ENCODE data around the gene AURKAIP1. TPM values are rescaled to one million over a fixed set of nuclear protein-coding genes. Genes with fewer than 3 reads are reported as not detected.

The AURKAIP1 gene
- polyA plus RNA-seq, 1 donor from 2014 or later, result 104 TPM

- Histone ChIP-seq H2AFZ (ENCODE audit: low read depth, low read length) (no peak overlapping the region), H3K9ac (ENCODE audit: low read length) (no peak overlapping the region), H3K9me3 (ENCODE audit: low read length) (no peaks in the 10 kb centered on the region), H4K20me1 (ENCODE audit: insufficient read depth) (no peaks in the 10 kb centered on the region), H3K27ac (ENCODE audit: low read length) (no peak overlapping the region), H3K79me2 (replicated peaks; ENCODE audit: insufficient read depth, low read length) (no peaks in the 10 kb centered on the region), H3K9me2 (ENCODE audit: insufficient read depth, low read length) (no peaks in the 10 kb centered on the region), H3F3A (ENCODE audit: insufficient read depth, low read length, poor library complexity, severe bottlenecking) (no peaks in the 10 kb centered on the region), H3K4me2 (ENCODE audit: low read length) (no peak overlapping the region), H3K36me3 (ENCODE audit: insufficient read depth, low read length) (no peaks in the 10 kb centered on the region), H3K4me3 (ENCODE audit: low read length) (no peak overlapping the region), H3K27me3 (ENCODE audit: insufficient read depth, low read depth, low read length) (no peaks in the 10 kb centered on the region)
- TF ChIP-seq CTCF (IDR thresholded peaks at IDR 0.05; ENCODE audit: poor library complexity, severe bottlenecking) (no peak), TAF1 (IDR thresholded peaks at IDR 0.05; ENCODE audit: low read depth) (no peak), RAD21 (conservative IDR thresholded peaks at IDR 0.05) (no peak), POLR2AphosphoS5 (IDR thresholded peaks at IDR 0.05) (no peak), EP300 (conservative IDR thresholded peaks at IDR 0.05; ENCODE audit: poor library complexity, severe bottlenecking) (no peak), EZH2 (IDR thresholded peaks at IDR 0.05; ENCODE audit: borderline replicate concordance, insufficient read depth, low read length, poor library complexity, severe bottlenecking) (no peak), MXI1 (conservative IDR thresholded peaks at IDR 0.05; ENCODE audit: poor library complexity, severe bottlenecking) (no peak), SMC3 (conservative IDR thresholded peaks at IDR 0.05; ENCODE audit: poor library complexity) (no peak)
- TF ChIP-seq, protein P1, sequence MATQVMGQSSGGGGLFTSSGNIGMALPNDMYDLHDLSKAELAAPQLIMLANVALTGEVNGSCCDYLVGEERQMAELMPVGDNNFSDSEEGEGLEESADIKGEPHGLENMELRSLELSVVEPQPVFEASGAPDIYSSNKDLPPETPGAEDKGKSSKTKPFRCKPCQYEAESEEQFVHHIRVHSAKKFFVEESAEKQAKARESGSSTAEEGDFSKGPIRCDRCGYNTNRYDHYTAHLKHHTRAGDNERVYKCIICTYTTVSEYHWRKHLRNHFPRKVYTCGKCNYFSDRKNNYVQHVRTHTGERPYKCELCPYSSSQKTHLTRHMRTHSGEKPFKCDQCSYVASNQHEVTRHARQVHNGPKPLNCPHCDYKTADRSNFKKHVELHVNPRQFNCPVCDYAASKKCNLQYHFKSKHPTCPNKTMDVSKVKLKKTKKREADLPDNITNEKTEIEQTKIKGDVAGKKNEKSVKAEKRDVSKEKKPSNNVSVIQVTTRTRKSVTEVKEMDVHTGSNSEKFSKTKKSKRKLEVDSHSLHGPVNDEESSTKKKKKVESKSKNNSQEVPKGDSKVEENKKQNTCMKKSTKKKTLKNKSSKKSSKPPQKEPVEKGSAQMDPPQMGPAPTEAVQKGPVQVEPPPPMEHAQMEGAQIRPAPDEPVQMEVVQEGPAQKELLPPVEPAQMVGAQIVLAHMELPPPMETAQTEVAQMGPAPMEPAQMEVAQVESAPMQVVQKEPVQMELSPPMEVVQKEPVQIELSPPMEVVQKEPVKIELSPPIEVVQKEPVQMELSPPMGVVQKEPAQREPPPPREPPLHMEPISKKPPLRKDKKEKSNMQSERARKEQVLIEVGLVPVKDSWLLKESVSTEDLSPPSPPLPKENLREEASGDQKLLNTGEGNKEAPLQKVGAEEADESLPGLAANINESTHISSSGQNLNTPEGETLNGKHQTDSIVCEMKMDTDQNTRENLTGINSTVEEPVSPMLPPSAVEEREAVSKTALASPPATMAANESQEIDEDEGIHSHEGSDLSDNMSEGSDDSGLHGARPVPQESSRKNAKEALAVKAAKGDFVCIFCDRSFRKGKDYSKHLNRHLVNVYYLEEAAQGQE (IDR thresholded peaks at IDR 0.05; ENCODE audit: borderline replicate concordance), result no peak
These were observed 34.8 kb downstream of the AURKAIP1 start for GRCh38 chr1:1340185-1340584.

GRCh38 chr1:1338278-1338677 is 36.7 kb downstream of the AURKAIP1 start:
- no peaks in the 10 kb centered on the region for H3K27me3 ChIP-seq (ENCODE audit: insufficient read depth, low read depth, low read length)
- H3K9me2 ChIP-seq (ENCODE audit: insufficient read depth, low read length), result no peaks in the 10 kb centered on the region
- no peaks in the 10 kb centered on the region for H4K20me1 ChIP-seq (ENCODE audit: insufficient read depth)
- TF ChIP-seq POLR2AphosphoS5 (IDR thresholded peaks at IDR 0.05), result no peak
- TF ChIP-seq EP300 (conservative IDR thresholded peaks at IDR 0.05; ENCODE audit: poor library complexity, severe bottlenecking), result no peak
- no peak for TF ChIP-seq CTCF (IDR thresholded peaks at IDR 0.05; ENCODE audit: poor library complexity, severe bottlenecking)
- no peak for TF ChIP-seq TAF1 (IDR thresholded peaks at IDR 0.05; ENCODE audit: low read depth)
- TF ChIP-seq, protein P1 (IDR thresholded peaks at IDR 0.05; ENCODE audit: borderline replicate concordance), result no peak
- TF ChIP-seq MXI1 (conservative IDR thresholded peaks at IDR 0.05; ENCODE audit: poor library complexity, severe bottlenecking), result no peak
- no peak for TF ChIP-seq SMC3 (conservative IDR thresholded peaks at IDR 0.05; ENCODE audit: poor library complexity)
- TF ChIP-seq EZH2 (IDR thresholded peaks at IDR 0.05; ENCODE audit: borderline replicate concordance, insufficient read depth, low read length, poor library complexity, severe bottlenecking), result no peak
- no peak overlapping the region for H3K4me2 ChIP-seq (ENCODE audit: low read length)
- no peak overlapping the region for H2AFZ ChIP-seq (ENCODE audit: low read depth, low read length)
- H3K79me2 ChIP-seq (replicated peaks; ENCODE audit: insufficient read depth, low read length), result no peaks in the 10 kb centered on the region
- H3F3A ChIP-seq (ENCODE audit: insufficient read depth, low read length, poor library complexity, severe bottlenecking), result no peaks in the 10 kb centered on the region
- no peaks in the 10 kb centered on the region for H3K36me3 ChIP-seq (ENCODE audit: insufficient read depth, low read length)
- H3K4me3 ChIP-seq (ENCODE audit: low read length), result no peak overlapping the region
- H3K9me3 ChIP-seq (ENCODE audit: low read length), result no peaks in the 10 kb centered on the region
- H3K9ac ChIP-seq (ENCODE audit: low read length), result no peak overlapping the region
- no peak overlapping the region for H3K27ac ChIP-seq (ENCODE audit: low read length)

All from neural cell (in vitro differentiated cells).